A204.1 (cell line): Measurements from ENCODE around the gene ACOD1.
"Not testable (repeated sequence)": the region's sequence is repeated elsewhere in the genome, so short reads cannot be mapped to it uniquely, and the experiment has no call there.

Experiments
- FAIRE-seq: peaks from 2 replicates; lab custom pipeline; 2012; peaks lifted over from hg19 to GRCh38; lab: Jason Lieb, UNC

The ACOD1 gene

DNA sequence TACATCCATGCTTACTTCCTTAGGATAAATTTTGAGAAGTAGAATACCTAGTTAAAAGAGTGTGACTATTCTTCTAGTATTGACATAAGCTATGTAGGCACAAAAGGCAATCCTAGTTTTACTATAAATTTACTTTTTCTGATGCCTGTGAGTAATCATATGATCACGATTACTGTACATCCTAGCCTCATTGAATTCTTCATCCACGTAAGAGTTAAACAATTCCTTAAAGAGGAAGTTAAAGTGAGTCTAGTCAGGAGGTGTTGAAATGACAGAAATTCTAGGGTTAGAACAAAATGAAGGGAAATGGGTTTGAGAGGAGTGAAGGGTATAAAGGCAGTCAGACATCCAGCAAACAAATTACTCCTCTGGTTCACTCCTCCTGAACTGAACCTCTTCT is at the start of gene ACOD1:
TSS of gene ACOD1 (plus strand) at position 363 of the 400 bp plus-strand sequence. CDS start 48 bp downstream, outside the sequence.
- no peak for FAIRE-seq

DNA sequence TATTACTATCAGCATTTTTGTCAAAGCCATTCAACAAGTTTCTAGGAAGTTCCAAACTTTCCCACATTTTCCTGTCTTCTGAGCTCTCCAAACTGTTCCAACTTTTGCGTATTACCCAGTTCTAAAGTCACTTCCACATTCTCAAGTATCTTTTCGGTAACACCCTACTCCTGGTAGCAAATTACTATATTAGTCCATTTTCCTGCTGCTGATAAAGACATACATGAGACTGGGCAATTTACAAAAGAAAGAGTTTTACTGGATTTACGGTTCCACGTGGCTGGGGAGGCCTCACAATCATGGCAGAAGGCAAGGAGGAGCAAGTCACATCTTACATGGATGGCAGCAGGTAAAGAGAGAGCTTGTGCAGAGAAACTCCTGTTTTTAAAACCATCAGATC is 49.2 kb upstream of the ACOD1 start:
- not testable (repeated sequence) for FAIRE-seq

DNA sequence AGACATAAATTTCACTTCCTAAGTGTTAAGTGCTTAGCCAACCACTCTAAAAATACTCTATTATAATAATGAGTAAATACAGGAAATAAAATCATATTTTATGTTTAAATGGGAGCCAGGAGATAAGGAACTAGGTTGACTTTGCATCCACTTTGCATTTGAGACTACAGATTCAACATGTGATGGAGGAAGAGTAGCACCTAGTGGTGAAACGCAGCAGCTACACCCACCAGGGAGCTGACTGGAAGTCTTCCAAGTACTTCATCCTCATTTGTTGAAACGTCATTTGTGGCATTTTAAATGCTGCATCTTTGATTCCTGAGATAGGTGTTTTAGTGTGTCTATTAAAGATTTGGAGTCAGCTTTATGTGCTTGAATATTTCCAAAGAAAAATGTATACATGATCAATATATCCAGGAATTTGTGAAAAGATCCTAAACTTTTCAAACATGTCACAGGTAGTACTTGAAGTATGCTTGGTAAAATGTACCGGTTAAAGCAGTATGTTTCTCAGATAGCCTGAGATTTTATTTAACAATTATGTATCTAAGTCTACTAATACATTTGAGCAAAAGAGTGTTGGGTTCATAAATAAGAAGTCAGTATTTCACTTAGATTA is 44.7 kb upstream of the ACOD1 start:
- FAIRE-seq: peak; percentile 93

DNA sequence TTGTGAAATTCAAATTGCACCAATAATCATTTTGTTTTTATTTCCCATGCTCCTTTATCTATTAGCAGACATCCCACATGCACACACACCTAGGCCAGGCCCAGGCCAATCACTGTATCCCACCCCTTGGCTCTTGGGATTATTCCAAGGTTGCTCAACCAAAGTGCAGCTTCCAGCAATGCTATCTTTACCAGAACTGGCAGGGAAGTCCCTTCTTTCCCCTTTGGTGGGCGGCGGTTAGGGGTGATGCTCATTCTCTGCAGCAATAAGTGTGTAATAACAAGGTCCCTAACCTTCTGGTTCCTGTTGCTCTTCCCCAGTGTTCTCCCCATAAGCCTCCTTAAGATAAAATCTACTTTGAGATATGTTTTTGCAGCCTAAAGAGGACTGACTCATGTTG is 43.8 kb upstream of the ACOD1 start:
- FAIRE-seq: no peak

DNA sequence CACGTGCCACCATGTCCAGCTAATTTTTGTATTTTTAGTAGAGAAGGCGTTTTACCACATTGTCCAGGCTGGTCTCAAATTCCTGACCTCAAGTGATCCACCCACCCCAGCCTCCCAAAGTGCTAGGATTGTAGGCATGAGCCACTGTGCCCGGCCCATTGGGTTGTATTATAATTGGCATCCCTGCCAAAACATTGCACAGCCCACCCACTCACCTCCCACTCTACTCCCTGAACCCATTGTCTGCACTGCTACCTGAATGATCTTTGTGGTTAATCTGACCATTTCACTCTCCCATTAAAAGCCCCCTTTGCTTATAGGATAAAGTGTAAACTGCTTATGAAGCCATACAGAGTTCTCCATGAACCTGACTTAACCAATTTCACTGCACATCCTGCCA is 35.8 kb upstream of the ACOD1 start:
- no peak for FAIRE-seq

DNA sequence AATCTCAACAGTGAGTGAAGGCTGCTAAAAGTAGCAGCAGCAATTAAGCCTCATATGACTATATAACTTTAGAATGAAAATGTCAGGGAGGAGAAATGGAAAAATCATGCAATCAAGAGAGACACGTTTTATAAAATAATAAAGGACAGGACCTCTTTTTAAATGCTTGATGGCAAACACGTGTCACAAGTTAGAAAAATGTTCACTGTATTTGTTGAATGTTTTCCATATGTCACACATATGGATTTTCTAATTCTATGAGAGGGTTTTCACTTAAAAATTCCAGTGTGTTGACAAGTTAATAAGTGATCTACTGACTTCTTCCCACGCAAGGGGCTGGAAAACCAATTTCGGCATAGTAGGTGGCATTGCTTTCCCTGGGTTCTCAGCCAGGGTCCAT is 34.4 kb upstream of the ACOD1 start:
- no peak for FAIRE-seq

DNA sequence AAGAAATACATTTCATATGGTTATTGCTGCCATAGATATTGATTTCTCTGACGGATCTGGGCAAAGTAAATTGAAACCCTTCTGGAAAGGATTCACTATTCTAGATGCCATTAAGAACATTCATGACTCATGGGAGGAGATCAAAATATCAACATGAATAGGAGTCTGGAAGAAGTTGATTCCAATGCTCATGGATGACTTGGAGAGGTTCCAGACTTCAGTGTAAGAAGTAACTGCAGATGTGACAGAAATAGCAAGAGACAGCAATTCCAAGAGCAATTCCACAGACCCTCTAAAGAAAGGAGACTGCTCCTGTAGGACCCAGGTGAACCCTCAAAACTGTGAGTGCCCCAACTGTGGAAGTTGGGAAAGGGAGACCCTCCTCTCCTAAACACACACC is 31.2 kb upstream of the ACOD1 start:
- no peak for FAIRE-seq

DNA sequence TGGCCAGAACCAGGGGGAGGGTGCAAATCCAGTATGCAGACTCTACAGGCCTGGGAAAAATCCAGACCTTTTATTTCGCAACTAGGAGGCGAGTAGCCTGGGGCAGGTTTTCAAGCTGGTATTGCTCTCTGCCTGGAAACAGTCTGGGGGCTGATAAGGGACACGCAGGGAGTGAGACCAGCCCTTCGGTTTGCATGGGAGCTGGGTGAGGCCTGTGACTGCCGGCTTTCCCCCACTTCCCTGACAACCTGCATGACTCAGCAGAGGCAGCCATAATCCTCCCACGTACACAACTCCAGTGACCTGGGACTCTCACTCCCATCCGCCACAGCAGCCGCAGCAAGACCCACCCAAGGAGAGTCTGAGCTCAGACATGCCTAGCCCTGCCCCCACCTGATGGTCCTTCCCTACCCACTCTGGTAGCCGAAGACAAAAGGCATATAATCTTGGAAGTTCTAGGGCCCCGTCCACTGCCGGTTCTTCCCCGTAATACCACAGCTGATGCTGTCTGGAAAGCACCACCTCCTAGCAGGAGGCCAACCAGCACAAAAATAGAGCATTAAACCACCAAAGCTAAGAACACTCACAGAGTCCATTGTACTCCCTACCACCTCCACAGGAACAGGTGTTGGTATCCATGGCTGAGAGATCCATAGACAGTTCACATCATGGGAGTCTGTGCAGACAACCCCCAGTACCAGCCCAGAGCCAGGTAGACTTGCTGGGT is 30.4 kb upstream of the ACOD1 start:
- FAIRE-seq: not testable (repeated sequence)

DNA sequence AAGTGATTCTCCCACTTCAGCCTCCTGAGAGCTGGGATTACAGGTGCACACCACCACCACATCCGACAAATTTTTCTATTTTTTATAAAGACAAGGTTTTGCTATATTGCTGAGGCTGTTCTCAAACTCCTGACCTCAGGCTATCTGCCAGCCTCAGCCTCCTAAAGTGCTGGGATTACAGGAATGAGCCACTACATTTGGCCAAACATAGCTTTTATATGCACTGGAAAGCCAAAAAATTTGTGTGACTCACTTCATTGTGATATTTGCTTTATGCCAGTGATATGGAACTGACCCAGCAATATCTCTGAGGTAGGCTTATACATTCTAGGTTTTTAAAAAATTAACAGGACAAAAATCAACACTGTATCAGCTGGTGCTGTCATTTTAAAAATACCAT is 26.8 kb upstream of the ACOD1 start:
- no peak for FAIRE-seq

DNA sequence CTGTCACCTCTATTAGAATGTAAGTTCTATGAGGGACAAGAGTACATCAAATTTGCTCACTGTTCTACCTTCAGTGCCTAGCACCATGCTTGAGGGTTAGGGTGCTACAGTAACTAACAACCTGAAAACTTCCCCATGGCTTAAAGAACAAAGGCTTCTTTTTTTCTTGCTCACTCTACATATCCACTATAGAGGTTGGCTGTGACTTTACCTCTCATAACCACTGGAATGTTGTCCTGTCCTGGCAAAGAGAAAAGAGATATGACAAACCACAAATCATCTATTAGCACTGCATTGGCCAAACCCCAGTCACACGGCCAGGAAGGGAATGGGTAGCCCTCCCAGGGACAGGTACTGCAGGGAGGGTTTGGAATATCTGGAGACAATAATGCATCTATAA is 23.2 kb upstream of the ACOD1 start:
- no peak for FAIRE-seq

DNA sequence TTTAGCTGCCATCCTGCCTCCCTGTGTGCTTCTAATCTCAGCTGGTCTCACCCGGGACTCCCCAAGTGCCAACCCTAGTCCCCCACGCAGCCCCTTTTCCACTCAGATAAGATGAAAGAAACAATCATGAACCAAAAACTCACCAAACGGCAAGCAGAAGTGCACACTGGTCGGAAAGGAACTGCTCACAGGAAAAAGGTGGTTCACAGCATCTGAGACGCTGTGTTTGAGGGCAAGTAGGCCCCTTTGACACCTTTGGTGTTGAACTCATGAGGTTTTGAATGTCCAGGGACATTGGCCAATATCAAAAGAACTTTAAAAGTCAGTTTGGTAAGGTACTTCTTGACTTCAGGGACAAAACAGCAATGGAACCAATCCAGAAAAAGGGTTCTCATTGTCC is 20.4 kb upstream of the ACOD1 start:
- no peak for FAIRE-seq

DNA sequence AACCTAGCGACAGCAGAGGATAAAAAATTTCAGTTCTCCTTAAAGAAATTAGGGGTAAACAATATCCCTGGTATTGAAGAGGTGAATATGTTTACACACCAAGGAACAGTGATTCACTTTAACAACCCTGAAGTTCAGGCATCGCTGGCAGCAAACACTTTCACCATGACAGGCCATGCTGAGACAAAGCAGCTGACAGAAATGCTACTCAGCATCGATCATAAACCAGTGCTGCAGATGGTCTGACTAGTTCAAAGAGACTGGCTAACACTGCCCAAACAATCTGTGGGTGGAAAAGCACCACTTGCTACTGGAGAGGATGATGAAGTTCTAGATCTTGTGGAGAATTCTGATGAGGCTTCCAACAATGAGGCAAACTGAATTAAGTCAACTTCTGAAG is 19.9 kb upstream of the ACOD1 start:
- FAIRE-seq: no peak

DNA sequence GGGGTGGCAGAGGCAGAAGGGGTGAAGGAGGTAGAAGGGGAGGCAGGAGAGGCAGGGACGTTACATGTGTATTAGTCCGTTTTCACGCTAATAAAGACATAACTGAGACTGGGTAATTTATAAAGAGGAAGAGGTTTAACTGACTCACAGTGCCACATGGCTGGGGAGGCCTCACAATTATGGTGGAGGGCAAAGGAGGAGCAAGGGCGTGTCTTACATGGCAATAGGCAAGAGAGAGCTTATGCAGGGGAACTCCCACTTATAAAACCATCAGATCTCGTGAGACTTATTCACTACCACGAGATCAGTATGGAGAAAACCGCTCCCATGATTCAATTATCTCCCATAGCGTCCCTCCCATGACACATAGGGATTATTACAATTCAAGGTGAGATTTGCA is 19.0 kb upstream of the ACOD1 start:
- FAIRE-seq: no peak

DNA sequence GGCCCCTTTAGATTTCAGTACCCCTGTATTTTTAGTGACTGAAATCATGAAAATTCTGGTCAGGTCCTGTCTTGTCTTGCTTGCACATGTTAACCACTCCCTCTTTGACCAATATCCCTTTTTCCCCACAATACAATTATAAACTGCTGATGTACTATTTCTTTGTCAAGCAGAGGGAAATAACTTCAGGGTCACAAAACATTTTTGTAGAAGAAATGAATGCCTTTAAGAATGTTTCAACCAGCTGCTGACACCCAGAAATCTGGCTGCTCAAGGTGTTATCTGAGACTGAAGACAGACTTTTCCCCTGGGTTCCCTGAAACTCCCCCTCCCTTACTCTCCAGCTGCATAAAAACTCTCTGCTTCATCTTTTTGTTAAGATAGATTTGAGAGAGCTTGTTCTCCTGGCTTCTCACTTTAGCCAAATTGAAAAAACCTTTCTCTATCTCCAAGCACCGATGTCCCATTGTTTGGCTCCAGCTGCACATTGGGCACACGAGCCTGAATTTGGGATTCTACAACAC is 18.4 kb upstream of the ACOD1 start:
- FAIRE-seq: no peak

DNA sequence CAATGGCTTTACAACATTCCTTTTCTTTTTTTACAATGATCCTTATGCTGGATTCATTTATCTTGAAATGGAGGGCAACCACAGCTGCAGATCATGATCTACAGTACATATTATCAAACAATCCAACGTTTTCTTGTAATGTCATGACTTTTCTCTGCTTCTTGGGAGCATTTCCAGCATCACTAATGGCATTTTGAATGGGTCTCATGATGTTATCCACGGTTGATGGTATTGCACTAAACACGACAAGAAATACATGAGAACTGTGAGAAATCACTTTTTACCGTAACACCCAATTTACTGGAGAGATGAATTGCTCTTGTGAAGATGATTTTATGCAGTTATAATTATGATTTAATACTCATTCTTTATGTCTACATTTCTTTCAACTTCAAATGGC is 16.2 kb upstream of the ACOD1 start:
- FAIRE-seq: no peak

DNA sequence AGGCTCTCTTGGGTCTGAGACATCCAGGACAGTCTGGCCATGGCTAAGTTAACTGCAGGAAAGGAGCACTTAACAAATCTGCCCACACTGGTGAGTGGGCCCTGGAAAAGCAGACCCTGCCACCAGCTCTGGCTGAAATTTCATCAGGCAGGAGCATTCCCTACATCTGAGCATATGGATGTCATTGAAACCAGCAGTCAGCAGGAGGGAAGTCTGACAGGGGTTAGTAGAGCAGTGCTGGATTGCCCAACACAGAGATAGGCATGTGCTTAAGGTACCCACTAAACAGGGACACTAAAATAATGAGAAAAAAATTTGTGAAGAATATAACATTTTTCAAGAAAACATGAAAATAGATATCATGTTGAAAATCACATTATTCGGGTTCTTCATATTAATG is 13.6 kb upstream of the ACOD1 start:
- no peak for FAIRE-seq

DNA sequence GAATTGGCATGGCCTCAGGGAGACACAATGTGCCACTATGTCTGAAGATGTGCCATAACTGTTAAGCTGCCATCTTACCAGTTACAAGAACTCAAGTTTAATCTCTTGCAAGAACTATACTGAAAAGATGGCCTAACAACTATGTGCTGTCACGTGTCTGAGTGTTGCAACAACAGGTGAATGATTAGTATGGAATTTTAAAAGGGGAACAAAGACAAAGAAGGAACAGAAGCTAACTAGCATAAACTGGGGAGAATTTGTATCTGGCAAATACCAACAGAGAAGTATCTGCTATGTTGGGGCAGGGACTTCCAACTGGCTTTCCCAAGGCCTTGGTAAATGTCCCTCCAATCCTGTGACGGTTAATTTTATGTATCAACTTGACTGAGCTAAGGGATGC is 11.5 kb upstream of the ACOD1 start:
- no peak for FAIRE-seq

DNA sequence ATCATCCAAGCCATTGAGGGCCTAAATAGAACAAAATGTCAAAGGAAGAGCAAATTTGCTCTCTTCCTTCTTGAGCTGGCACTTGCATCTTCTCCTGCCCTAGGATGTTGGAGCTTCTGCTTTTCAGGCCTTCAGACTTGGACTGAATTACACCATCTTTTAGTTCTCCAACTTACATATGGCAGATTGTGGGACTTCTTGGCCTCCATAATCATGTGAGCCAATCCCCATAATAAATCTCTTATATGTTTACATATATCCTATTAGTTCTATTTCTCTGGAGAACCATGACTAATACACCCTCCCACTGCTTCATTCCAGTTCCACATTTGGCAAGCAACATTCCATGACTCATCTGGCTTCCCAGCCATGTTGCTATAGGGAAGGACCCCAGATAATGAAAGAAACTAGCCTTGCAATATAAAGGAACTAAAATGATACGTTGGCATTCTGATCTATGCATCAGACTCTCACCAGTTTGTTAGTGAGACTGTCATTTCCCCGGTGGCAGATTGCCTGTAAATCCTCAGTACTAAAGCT is 11.0 kb upstream of the ACOD1 start:
- FAIRE-seq: no peak

DNA sequence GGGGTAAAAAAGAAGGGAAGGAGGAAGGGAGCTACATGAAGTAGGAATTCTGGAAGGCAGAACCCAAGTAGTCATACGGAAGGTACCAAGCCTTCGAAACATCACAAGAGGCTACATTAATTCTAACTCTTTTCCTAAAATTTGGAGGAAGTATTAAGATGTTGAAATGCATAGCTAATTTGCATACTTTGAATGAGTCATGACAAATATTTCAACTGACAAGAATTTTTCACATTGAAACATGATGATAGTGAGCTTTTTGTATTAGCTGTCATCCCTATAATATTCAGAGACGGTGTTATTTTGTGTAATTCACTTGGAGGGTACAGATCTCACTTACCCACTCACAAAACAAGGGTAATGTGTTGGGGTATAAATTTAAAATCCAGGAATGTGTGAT is 9.1 kb upstream of the ACOD1 start:
- FAIRE-seq: no peak

DNA sequence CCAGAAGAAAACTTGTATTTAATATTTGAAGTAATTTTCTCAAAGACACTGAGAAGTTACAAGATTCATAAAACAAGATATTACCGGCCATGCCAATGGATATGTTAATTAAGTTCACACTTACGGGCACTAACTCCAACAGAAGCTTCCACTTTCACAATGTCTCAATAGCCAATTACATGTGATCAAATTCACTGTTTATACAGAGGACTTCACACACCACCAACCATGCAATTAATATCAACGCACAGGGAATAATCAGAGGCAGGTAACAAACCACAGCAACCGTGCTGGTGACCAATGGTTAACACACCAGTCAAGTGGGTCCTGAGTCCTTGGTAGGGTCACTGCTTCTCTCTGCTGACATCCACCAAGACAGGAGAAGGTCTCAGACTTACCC is 5.9 kb upstream of the ACOD1 start:
- FAIRE-seq: no peak

DNA sequence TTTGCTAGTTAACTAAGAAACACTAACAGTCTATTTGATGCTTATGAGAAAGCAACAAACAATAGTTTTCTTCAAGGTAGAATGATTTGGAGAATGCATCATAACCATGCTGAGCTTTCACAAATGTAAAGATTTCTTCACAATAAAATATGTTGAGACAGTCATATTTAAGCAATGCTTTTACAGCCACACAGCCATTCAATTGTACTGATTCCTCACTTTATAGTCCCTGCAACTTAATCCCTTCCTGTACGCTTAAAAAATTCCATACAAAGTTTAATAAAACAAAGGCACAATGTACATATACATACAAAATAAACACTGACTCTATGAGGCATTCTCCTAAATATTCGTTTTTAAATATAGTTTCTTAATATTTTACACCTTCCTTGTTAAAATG is 4.7 kb upstream of the ACOD1 start:
- FAIRE-seq: no peak

DNA sequence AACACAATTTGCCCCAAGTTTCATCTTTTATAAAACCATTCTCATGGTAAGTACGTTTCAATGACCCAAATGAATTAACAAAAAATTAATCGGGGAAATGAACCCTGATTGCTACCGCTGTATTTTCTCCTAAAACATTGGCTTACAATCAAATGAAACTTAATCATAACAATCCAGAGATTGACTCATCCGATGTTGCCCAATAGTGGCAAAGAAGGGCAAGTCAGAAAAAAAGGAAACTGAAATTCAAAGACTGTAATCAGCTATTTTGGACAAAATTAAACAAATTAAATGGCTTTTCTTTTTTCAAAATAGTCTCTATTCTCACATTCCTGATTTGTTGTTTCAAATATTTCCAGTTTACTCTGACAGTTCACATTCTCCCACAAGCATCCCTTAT is 3.9 kb upstream of the ACOD1 start:
- no peak for FAIRE-seq

DNA sequence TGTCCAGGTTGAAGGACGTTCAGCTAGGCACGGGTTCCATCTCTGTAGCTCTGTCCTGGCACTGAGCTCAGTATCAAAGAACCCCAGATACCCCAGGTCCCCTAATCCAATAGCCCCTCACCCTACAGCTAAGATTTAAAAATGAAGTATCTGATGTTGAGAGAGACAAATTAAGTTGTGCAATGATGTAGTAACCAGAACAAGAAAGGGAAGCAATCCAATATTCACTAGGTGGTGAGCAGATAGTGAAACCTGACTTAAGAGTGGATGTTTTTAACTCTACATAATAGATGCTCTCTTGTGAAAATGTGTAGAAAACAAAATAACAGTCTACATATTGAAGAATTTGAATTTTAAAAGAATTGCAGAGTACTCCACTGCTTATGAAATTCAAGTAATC is 1.8 kb downstream of the ACOD1 start:
- FAIRE-seq: no peak

DNA sequence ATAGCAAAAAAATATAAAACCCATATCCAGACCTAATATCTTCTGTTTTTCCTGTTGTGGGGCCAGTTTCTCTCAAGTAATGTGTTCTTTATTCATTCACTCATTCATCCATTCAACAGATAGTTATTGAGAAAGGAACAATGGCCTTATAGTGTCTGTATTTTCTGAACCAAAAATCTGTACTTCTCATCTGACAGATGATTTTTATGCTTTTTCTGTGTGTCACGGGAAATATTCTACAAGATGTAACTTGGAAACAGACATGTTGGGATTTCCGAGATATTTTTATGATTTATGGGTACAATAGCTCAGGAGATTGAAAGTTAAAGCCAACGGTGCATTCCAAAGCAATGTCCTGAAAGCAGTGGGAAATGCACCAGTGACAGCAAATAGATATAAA is 5.7 kb downstream of the ACOD1 start:
- no peak for FAIRE-seq
